Measurements from ENCODE around the gene USP44. TPM values are rescaled to one million over a fixed set of nuclear protein-coding genes. Genes with fewer than 3 reads are reported as not detected.

The USP44 gene
- total RNA-seq, 1 experiment from 2014 or later: 0.17 TPM

GRCh38 chr12:95546491-95546813, 4.8 kb downstream of the USP44 start:
- H3K9me3 ChIP-seq (ENCODE audit: control insufficient read depth in 1 of 2, insufficient read depth in 1 of 2, low read depth in 1 of 2, low read length in 2 of 2): no peaks in the 10 kb centered on the region; a peak in 2 of 4 replicates
- no peak overlapping the region for H3K4me2 ChIP-seq (ENCODE audit: low read length)
- no peaks in the 10 kb centered on the region for H3K79me2 ChIP-seq (ENCODE audit: insufficient read depth, low read length)
- H3K27me3 ChIP-seq (ENCODE audit: insufficient read depth, low read length): no peaks in the 10 kb centered on the region
- H3K4me1 ChIP-seq (ENCODE audit: control insufficient read depth in 1 of 2, insufficient read depth in 2 of 2, low read length in 2 of 2): no peaks in the 10 kb centered on the region
- no peak for ATAC-seq
- H3K9me2 ChIP-seq (ENCODE audit: insufficient read depth): no peaks in the 10 kb centered on the region
- ChIA-PET CTCF (interaction anchor here (0.6 kb wide), 1 partner anchor 26 kb away, joined by 4 read pairs; no protein-coding TSS in a partner anchor), POLR2A (no interaction called here), RAD21 (ENCODE audit: low non-redundant PET in 1 of 2, low total read pairs in 2 of 2, uncharacterized antibody in 2 of 2, unreplicated experiment in 2 of 2) (no interaction called here)
- no peak overlapping the region for H3K9ac ChIP-seq (ENCODE audit: low read length)
- intact Hi-C loops (cut with micrococcal nuclease): no loop called here
- DNase-seq (ENCODE audit: low read depth, low spot score): no peak
- no peaks in the 10 kb centered on the region for H3K36me3 ChIP-seq (ENCODE audit: control insufficient read depth in 1 of 2, insufficient read depth in 2 of 2, low read length in 2 of 2)
- TF ChIP-seq POLR2A (IDR thresholded peaks at IDR 0.05; ENCODE audit: borderline replicate concordance, extremely low read depth, insufficient read depth, insufficient read length): no peak
- no peak for TF ChIP-seq EZH2phosphoT487 (IDR thresholded peaks at IDR 0.05; ENCODE audit: borderline replicate concordance)
- TF ChIP-seq JUND (IDR thresholded peaks at IDR 0.05): no peak
- no peak overlapping the region for H3K27ac ChIP-seq (ENCODE audit: low read depth, low read length)
- no TSS peak for BruUV-seq (replicated peaks)
- no peaks in the 10 kb centered on the region for H4K20me1 ChIP-seq (ENCODE audit: insufficient read depth)
- H3K4me3 ChIP-seq (replicated peaks in 1 of 2; ENCODE audit: low read depth in 1 of 2, low read length in 2 of 2): no peak overlapping the region
- H2AFZ ChIP-seq (ENCODE audit: low read depth, low read length, poor library complexity, severe bottlenecking): no peak overlapping the region

GRCh38 chr12:95545731-95546490, 5.4 kb downstream of the USP44 start:
- DNase-seq (ENCODE audit: low read depth, low spot score) (no peak), ATAC-seq (no peak)
- Histone ChIP-seq H3K4me2 (ENCODE audit: low read length) (no peak overlapping the region), H3K9ac (ENCODE audit: low read length) (no peak overlapping the region), H3K27me3 (ENCODE audit: insufficient read depth, low read length) (no peaks in the 10 kb centered on the region), H3K4me1 (ENCODE audit: control insufficient read depth in 1 of 2, insufficient read depth in 2 of 2, low read length in 2 of 2) (no peaks in the 10 kb centered on the region), H4K20me1 (ENCODE audit: insufficient read depth) (no peaks in the 10 kb centered on the region), H2AFZ (ENCODE audit: low read depth, low read length, poor library complexity, severe bottlenecking) (peak overlapping the region; percentile 24), H3K79me2 (ENCODE audit: insufficient read depth, low read length) (no peaks in the 10 kb centered on the region), H3K9me2 (ENCODE audit: insufficient read depth) (no peaks in the 10 kb centered on the region), H3K4me3 (replicated peaks in 1 of 2; ENCODE audit: low read depth in 1 of 2, low read length in 2 of 2) (no peak overlapping the region), H3K36me3 (ENCODE audit: control insufficient read depth in 1 of 2, insufficient read depth in 2 of 2, low read length in 2 of 2) (no peaks in the 10 kb centered on the region), H3K9me3 (ENCODE audit: control insufficient read depth in 1 of 2, insufficient read depth in 1 of 2, low read depth in 1 of 2, low read length in 2 of 2) (no peaks in the 10 kb centered on the region; a peak in 2 of 4 replicates), H3K27ac (ENCODE audit: low read depth, low read length) (no peak overlapping the region)
- intact Hi-C loops (cut with micrococcal nuclease): no loop called here
- BruUV-seq (replicated peaks): no TSS peak
- ChIA-PET CTCF (no interaction called here), RAD21 (ENCODE audit: low non-redundant PET in 1 of 2, low total read pairs in 2 of 2, uncharacterized antibody in 2 of 2, unreplicated experiment in 2 of 2) (no interaction called here), POLR2A (no interaction called here)
- TF ChIP-seq ELF1 (IDR thresholded peaks at IDR 0.05; ENCODE audit: borderline replicate concordance, low read depth) (no peak), JUND (IDR thresholded peaks at IDR 0.05) (no peak), ZNF274 (IDR thresholded peaks at IDR 0.05; ENCODE audit: low read depth, low read length) (no peak), FOSL1 (IDR thresholded peaks at IDR 0.05; ENCODE audit: low read depth) (no peak), ZFX (IDR thresholded peaks at IDR 0.05) (no peak), EGR1 (IDR thresholded peaks at IDR 0.05; ENCODE audit: low read depth) (no peak), SIN3A (IDR thresholded peaks at IDR 0.05; ENCODE audit: low read depth) (no peak), YY1 (IDR thresholded peaks at IDR 0.05; ENCODE audit: extremely low read depth, insufficient replicate concordance, low read depth, low read length) (no peak), RAD21 (IDR thresholded peaks at IDR 0.05; ENCODE audit: low read depth) (no peak), ZBTB33 (IDR thresholded peaks at IDR 0.05; ENCODE audit: extremely low read depth, insufficient replicate concordance, low read length) (no peak), REST (IDR thresholded peaks at IDR 0.05; ENCODE audit: low read depth) (no peak), POLR2A (IDR thresholded peaks at IDR 0.05; ENCODE audit: borderline replicate concordance, extremely low read depth, insufficient read depth, insufficient read length) (no peak), CEBPB (IDR thresholded peaks at IDR 0.05; ENCODE audit: low read depth) (no peak), CBX3 (IDR thresholded peaks at IDR 0.05; ENCODE audit: low read depth) (no peak)
